Suprapubic skin (tissue), 4 donors: ENCODE measurements around the gene GRIK4.

Experiments
- CTCF ChIP-seq, 2 donors: fragments of 200-600 bp in 1 of 2; fragments of 450-650 bp in 1 of 2; sonication (generic) in 1 of 2; IDR thresholded peaks; one replicate each; pipeline ENCODE4 v1.5.1; 2016 to 2019; ENCODE audit warnings: antibody characterized with exemption in 2 of 2, mild to moderate bottlenecking in 1 of 2, moderate library complexity in 1 of 2
- POLR2A ChIP-seq, 2 donors: fragments of 450-650 bp; IDR thresholded peaks; one replicate each; pipeline ENCODE4 v1.6.1; 2017; ENCODE audit warnings: antibody characterized with exemption in 2 of 2, mild to moderate bottlenecking in 2 of 2, moderate library complexity in 2 of 2
- POLR2AphosphoS5 ChIP-seq, 3 donors: sonication (generic); formaldehyde crosslinking; IDR thresholded peaks; one replicate each; pipeline ENCODE4 v1.6.1; 2017; ENCODE audit warnings: antibody characterized with exemption in 3 of 3

- TF ChIP-seq POLR2A (IDR thresholded peaks at IDR 0.05) (no peak), POLR2AphosphoS5 (IDR thresholded peaks at IDR 0.05) (no peak), CTCF (IDR thresholded peaks at IDR 0.05) (no peak)
Observed at GRCh38 chr11:120719348-120719747, 207.8 kb downstream of the GRIK4 start.
